RWPE2 (cell line): ENCODE data around the gene LRBA.

ENCODE experiments used
- ATAC-seq: fragments of 200-7000 bp; cut with Tn5 transposase; 3 replicates; pipeline ENCODE4 v1.9.1; 2021; ENCODE audit warnings: low read depth
- DNase-seq: peaks from one replicate; pipeline ENCODE4 v3.0.0-alpha.2; 2020; ENCODE audit warnings: low spot score
- H3K27ac ChIP-seq: fragments of 450-650 bp; 2 replicates; pipeline ENCODE4 v1.5.1; 2017; ENCODE audit warnings: mild to moderate bottlenecking; ENCODE audit not compliant: poor library complexity, severe bottlenecking
- H3K27me3 ChIP-seq: fragments of 250-450 bp; sonication (Bioruptor Pico); 2 replicates; pipeline ENCODE4 v1.5.1; 2021; ENCODE audit warnings: mild to moderate bottlenecking, moderate library complexity; ENCODE audit not compliant: insufficient read depth, poor library complexity, severe bottlenecking
- H3K36me3 ChIP-seq: fragments of 250-450 bp; sonication (Bioruptor Pico); 2 replicates; pipeline ENCODE4 v1.5.1; 2020; ENCODE audit warnings: low read depth, mild to moderate bottlenecking, moderate library complexity
- H3K4me1 ChIP-seq: fragments of 250-450 bp; sonication (Bioruptor Pico); 2 replicates; pipeline ENCODE4 v1.5.1; 2021; ENCODE audit warnings: mild to moderate bottlenecking, moderate library complexity; ENCODE audit not compliant: insufficient read depth, poor library complexity, severe bottlenecking
- H3K4me3 ChIP-seq: fragments of 250-450 bp; sonication (Bioruptor Pico); 2 replicates; pipeline ENCODE4 v1.5.1; 2021; ENCODE audit warnings: mild to moderate bottlenecking, moderate library complexity; ENCODE audit not compliant: severe bottlenecking
- H3K9me3 ChIP-seq: fragments of 250-450 bp; sonication (Bioruptor Pico); 2 replicates; pipeline ENCODE4 v1.5.1; 2021; ENCODE audit warnings: mild to moderate bottlenecking, moderate library complexity; ENCODE audit not compliant: severe bottlenecking
- TF ChIP-seq, protein P1 (sequence below): fragments of 450-650 bp; IDR thresholded peaks from one replicate; pipeline ENCODE4 v1.5.1; 2017; ENCODE audit warnings: mild to moderate bottlenecking, moderate library complexity; ENCODE audit not compliant: poor library complexity, severe bottlenecking

Gene LRBA

DNA sequence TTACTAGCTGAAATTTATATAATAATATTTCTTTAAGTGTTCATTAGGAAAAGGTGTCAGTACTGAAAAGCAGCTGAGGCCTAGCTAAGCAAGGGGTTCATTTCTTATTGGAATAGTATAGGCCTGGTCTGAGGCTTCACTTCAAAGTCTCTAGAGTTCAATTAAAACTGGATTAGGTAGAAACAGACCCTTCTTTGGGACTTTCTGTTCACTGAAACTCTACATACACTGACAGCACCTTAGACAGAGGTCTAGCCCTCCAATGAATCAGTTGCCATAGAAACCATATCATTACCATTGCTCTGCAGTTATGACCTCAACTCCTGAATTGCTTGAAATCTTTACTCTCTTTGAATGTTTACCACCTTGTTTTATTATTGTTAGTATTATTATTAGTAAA, 519.5 kb downstream of the LRBA start:
- Histone ChIP-seq H3K27me3 (no peaks in the 10 kb centered on the region), H3K4me3 (no peak overlapping the region), H3K27ac (no peak overlapping the region), H3K9me3 (no peaks in the 10 kb centered on the region), H3K4me1 (peaks cover 10% of the 10 kb centered on the region), H3K36me3 (no peaks in the 10 kb centered on the region)
- ATAC-seq: no peak
- TF ChIP-seq, protein P1, sequence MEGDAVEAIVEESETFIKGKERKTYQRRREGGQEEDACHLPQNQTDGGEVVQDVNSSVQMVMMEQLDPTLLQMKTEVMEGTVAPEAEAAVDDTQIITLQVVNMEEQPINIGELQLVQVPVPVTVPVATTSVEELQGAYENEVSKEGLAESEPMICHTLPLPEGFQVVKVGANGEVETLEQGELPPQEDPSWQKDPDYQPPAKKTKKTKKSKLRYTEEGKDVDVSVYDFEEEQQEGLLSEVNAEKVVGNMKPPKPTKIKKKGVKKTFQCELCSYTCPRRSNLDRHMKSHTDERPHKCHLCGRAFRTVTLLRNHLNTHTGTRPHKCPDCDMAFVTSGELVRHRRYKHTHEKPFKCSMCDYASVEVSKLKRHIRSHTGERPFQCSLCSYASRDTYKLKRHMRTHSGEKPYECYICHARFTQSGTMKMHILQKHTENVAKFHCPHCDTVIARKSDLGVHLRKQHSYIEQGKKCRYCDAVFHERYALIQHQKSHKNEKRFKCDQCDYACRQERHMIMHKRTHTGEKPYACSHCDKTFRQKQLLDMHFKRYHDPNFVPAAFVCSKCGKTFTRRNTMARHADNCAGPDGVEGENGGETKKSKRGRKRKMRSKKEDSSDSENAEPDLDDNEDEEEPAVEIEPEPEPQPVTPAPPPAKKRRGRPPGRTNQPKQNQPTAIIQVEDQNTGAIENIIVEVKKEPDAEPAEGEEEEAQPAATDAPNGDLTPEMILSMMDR: no peak
- DNase-seq: no peak

DNA sequence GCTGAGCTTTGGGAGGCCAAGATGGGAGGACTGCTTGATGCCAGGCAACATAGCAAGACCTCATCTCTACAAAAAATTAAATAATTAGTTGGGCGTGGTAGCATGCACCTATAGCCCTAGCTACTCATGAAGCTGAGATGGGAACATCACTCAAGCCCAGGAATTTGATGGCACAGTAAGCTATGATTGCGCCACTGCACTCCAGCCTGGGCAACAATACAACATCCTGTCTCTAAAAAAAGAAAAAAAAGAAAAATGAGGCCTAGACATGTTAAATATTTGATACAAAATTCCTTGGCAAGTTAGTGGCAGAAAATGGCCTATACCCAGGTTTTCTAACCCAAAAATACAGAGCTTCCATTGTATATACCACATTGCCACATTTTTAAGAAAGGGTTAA, 521.2 kb downstream of the LRBA start:
- DNase-seq: no peak
- H3K4me1 ChIP-seq: peaks cover 10% of the 10 kb centered on the region
- H3K9me3 ChIP-seq: no peaks in the 10 kb centered on the region
- TF ChIP-seq, protein P1: no peak
- H3K36me3 ChIP-seq: no peaks in the 10 kb centered on the region
- no peak overlapping the region for H3K4me3 ChIP-seq
- no peaks in the 10 kb centered on the region for H3K27me3 ChIP-seq
- H3K27ac ChIP-seq: peak overlapping the region; percentile 53
- peak; percentile 61 for ATAC-seq

DNA sequence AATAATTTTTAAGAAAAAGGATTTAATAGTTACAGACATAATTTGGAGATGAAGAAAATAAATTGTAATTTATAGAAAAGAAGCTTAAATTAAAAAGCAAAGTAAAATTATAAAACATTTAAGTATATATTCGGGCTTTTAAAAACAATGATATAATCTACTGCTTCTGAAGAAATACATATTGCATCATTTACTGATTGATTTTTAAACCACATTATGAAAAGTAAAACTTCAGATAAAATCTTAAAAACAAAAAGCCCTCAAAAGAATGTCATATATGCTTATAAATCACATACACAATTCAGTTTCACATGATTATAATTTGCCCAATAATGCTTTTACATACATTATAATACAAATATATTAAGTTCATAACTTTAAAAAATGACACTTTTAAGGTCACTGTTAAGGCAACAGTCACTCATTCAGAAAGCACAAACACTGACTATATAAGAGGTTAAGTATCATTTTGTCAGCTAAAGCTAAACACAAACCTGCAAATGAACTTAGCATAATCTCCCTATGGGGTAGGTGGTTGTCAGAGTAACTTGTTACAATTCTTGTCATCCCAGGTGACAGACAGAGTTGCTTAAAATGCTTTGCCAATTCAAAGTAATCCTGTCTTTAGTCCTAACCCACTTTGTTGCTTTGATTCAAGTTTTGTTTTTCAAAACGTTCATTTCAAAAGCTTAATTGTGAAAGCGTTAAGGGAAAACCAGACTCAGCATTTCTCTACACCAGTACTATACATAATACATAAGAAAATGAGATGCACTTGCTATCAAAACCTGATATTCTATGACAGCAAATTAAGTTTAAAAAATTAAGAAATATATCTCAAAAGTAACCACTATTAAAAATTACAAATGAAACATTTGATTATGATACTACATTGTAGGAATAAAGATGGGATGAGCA, 523.7 kb downstream of the LRBA start:
- ATAC-seq (no peak), DNase-seq (no peak)
- Histone ChIP-seq H3K4me3 (no peak overlapping the region), H3K9me3 (peaks cover 2% of the 10 kb centered on the region), H3K36me3 (no peaks in the 10 kb centered on the region), H3K27me3 (no peaks in the 10 kb centered on the region), H3K27ac (no peak overlapping the region), H3K4me1 (peaks cover 10% of the 10 kb centered on the region)
- TF ChIP-seq, protein P1: no peak

DNA sequence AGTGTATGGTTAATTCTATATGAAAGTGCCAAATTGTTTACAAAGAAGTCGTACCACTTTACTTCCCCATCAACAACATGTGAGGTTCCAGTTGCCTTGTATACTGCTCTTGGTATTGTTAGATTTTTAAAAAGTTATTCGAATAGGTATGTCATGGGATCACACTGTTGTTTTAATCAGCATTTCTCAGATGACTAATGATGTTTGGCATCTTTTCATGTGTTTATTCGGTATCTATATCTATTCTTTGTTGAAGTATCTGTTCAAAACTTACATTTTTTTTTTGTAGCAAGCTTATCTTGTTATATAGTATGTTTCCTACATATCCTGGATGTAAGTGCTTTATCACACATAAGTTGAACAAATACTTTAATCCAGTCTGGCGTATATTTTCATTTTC, 532.5 kb downstream of the LRBA start:
- DNase-seq: no peak
- Histone ChIP-seq H3K36me3 (0 out of 2 replicates have a peak, but pooled peaks cover 4% of the 10 kb centered on the region), H3K4me3 (no peak overlapping the region), H3K27me3 (no peaks in the 10 kb centered on the region), H3K27ac (no peak overlapping the region), H3K4me1 (no peaks in the 10 kb centered on the region), H3K9me3 (no peaks in the 10 kb centered on the region)
- TF ChIP-seq, protein P1: no peak
- ATAC-seq: no peak

DNA sequence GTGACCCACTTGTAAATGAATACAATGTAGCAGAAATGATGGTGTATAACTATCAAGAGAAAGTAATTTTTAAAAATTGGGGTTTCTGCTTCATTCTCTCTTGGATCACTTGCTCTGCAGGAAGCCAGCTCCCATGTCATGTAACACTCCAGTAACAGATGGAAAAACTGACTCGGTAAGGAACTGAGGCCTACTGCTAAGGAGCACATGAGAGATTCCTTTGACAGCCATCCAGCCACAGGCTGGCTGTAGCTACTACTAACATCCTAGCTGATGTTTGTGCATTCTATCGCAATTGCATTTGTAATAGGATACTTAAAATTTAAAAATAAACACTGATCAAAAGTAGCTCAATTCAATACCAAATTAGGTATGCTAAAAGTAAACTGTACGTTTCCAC, 535.4 kb downstream of the LRBA start:
- TF ChIP-seq, protein P1: no peak
- Histone ChIP-seq H3K27ac (no peak overlapping the region), H3K4me3 (no peak overlapping the region), H3K9me3 (no peaks in the 10 kb centered on the region), H3K27me3 (no peaks in the 10 kb centered on the region), H3K36me3 (0 out of 2 replicates have a peak, but pooled peaks cover under 1% of the 10 kb centered on the region), H3K4me1 (no peaks in the 10 kb centered on the region)
- DNase-seq (no peak), ATAC-seq (no peak)
